Activated naive CD4-positive, alpha-beta T cell treated with anti-CD3 and anti-CD28 coated beads for 36 hours (primary cell): Measurements from ENCODE around the gene PIEZO2. TPM values are rescaled to one million over a fixed set of nuclear protein-coding genes. Genes with fewer than 3 reads are reported as not detected.
"Not testable (repeated sequence)": the region's sequence is repeated elsewhere in the genome, so short reads cannot be mapped to it uniquely, and the experiment has no call there.

Source experiments
- CTCF ChIA-PET: fragments of 350-600 bp; sonication (Branson Sonifier 250); formaldehyde crosslinking; loops from one replicate; lab custom pipeline; 2021; ENCODE audit warnings: antibody characterized with exemption; lab: Charles Lee
- DNase-seq: peaks from one replicate; pipeline ENCODE4 v3.0.0-alpha.2; 2020
- H3K27ac Mint-ChIP-seq: one replicate; pipeline ENCODE4 v1.8.0; 2021; ENCODE audit warnings: mild to moderate bottlenecking, mixed read lengths
- H3K27me3 Mint-ChIP-seq: one replicate; pipeline ENCODE4 v1.8.0; 2021; ENCODE audit warnings: low read depth, mixed read lengths
- H3K36me3 Mint-ChIP-seq: one replicate; pipeline ENCODE4 v1.8.0; 2021; ENCODE audit warnings: low read depth, mixed read lengths
- H3K4me1 Mint-ChIP-seq: one replicate; pipeline ENCODE4 v1.8.0; 2021; ENCODE audit warnings: low read depth, mixed read lengths
- H3K4me3 Mint-ChIP-seq: one replicate; pipeline ENCODE4 v1.8.0; 2021; ENCODE audit warnings: mild to moderate bottlenecking, moderate library complexity, mixed read lengths
- H3K9me3 Mint-ChIP-seq: one replicate; pipeline ENCODE4 v1.8.0; 2021; ENCODE audit warnings: mixed read lengths
- intact Hi-C: fragments of 100-400 bp; cut with micrococcal nuclease; formaldehyde crosslinking; loops from one replicate; pipeline ENCODE4 v1.15.1; 2023
- total RNA-seq, 2 experiments: library from RNA; stranded (reverse); gene quantifications; one replicate each; pipeline ENCODE4 v1.2.3, GENCODE V29; 2021

The PIEZO2 gene
- total RNA-seq, 2 experiments from 2014 or later, result not detected

GRCh38 chr18:10846657-10847407, 302.5 kb downstream of the PIEZO2 start:
- intact Hi-C loops, result no loop called here
- Mint-ChIP-seq H3K4me1 (no peaks in the 10 kb centered on the region), H3K36me3 (no peaks in the 10 kb centered on the region), H3K9me3 (no peaks in the 10 kb centered on the region), H3K27me3 (peaks cover 3% of the 10 kb centered on the region), H3K27ac (no peak overlapping the region), H3K4me3 (no peak overlapping the region)
- CTCF ChIA-PET, result interaction anchor here (0.7 kb wide), 1 partner anchor 194 kb away, joined by 3 read pairs; no protein-coding TSS in a partner anchor
- no peak for DNase-seq

GRCh38 chr18:10846035-10846434, 303.3 kb downstream of the PIEZO2 start:
- intact Hi-C loops, H3K4me1 Mint-ChIP-seq, DNase-seq, H3K4me3 Mint-ChIP-seq, H3K27ac Mint-ChIP-seq, H3K9me3 Mint-ChIP-seq, H3K27me3 Mint-ChIP-seq, H3K36me3 Mint-ChIP-seq: not testable (repeated sequence)
- CTCF ChIA-PET, result interaction anchor here (0.7 kb wide), 1 partner anchor 195 kb away, joined by 3 read pairs; no protein-coding TSS in a partner anchor

- CTCF ChIA-PET, result no interaction called here
- no peaks in the 10 kb centered on the region for H3K36me3 Mint-ChIP-seq
- intact Hi-C loops, result no loop called here
- no peak overlapping the region for H3K27ac Mint-ChIP-seq
- H3K4me1 Mint-ChIP-seq, result no peaks in the 10 kb centered on the region
- peaks cover 3% of the 10 kb centered on the region for H3K27me3 Mint-ChIP-seq
- DNase-seq, result no peak
- no peaks in the 10 kb centered on the region for H3K9me3 Mint-ChIP-seq
- H3K4me3 Mint-ChIP-seq, result no peak overlapping the region
Measured at GRCh38 chr18:10843565-10843964, 305.8 kb downstream of the PIEZO2 start.

- H3K27ac Mint-ChIP-seq, result no peak overlapping the region
- CTCF ChIA-PET, result no interaction called here
- intact Hi-C loops, result no loop called here
- no peaks in the 10 kb centered on the region for H3K36me3 Mint-ChIP-seq
- DNase-seq, result no peak
- H3K27me3 Mint-ChIP-seq, result peaks cover 3% of the 10 kb centered on the region
- H3K9me3 Mint-ChIP-seq, result no peaks in the 10 kb centered on the region
- H3K4me1 Mint-ChIP-seq, result no peaks in the 10 kb centered on the region
- H3K4me3 Mint-ChIP-seq, result no peak overlapping the region
Measured at GRCh38 chr18:10842861-10843260, 306.5 kb downstream of the PIEZO2 start.

GRCh38 chr18:10842371-10842770, 307.0 kb downstream of the PIEZO2 start:
- Mint-ChIP-seq H3K4me1 (no peaks in the 10 kb centered on the region), H3K27ac (no peak overlapping the region), H3K36me3 (no peaks in the 10 kb centered on the region), H3K27me3 (peaks cover 3% of the 10 kb centered on the region), H3K4me3 (no peak overlapping the region), H3K9me3 (no peaks in the 10 kb centered on the region)
- DNase-seq, result no peak
- intact Hi-C loops, result no loop called here
- CTCF ChIA-PET, result no interaction called here

- intact Hi-C loops, result no loop called here
- no peak for DNase-seq
- H3K36me3 Mint-ChIP-seq, result no peaks in the 10 kb centered on the region
- H3K4me3 Mint-ChIP-seq, result no peak overlapping the region
- H3K27me3 Mint-ChIP-seq, result peaks cover 6% of the 10 kb centered on the region
- no peak overlapping the region for H3K27ac Mint-ChIP-seq
- CTCF ChIA-PET, result interaction anchor here (0.8 kb wide), 1 partner anchor 10 kb away, joined by 4 read pairs; no protein-coding TSS in a partner anchor
- no peaks in the 10 kb centered on the region for H3K9me3 Mint-ChIP-seq
- no peaks in the 10 kb centered on the region for H3K4me1 Mint-ChIP-seq
Measured at GRCh38 chr18:10841203-10841602, 308.2 kb downstream of the PIEZO2 start.

GRCh38 chr18:10840743-10841142, 308.6 kb downstream of the PIEZO2 start:
- intact Hi-C loops, result no loop called here
- CTCF ChIA-PET, result interaction anchor here (0.7 to 0.8 kb wide), 2 partner anchors 11 to 711 kb away, joined by 3 to 4 read pairs; no protein-coding TSS in a partner anchor
- Mint-ChIP-seq H3K27ac (no peak overlapping the region), H3K4me3 (no peak overlapping the region), H3K9me3 (no peaks in the 10 kb centered on the region), H3K4me1 (no peaks in the 10 kb centered on the region), H3K27me3 (peaks cover 3% of the 10 kb centered on the region), H3K36me3 (no peaks in the 10 kb centered on the region)
- DNase-seq, result no peak

GRCh38 chr18:10839421-10839820, 309.9 kb downstream of the PIEZO2 start:
- no peak for DNase-seq
- H3K4me1 Mint-ChIP-seq, result no peaks in the 10 kb centered on the region
- intact Hi-C loops, result no loop called here

GRCh38 chr18:10838553-10838952, 310.8 kb downstream of the PIEZO2 start:
- no peak overlapping the region for H3K27ac Mint-ChIP-seq
- no peaks in the 10 kb centered on the region for H3K4me1 Mint-ChIP-seq
- H3K36me3 Mint-ChIP-seq, result no peaks in the 10 kb centered on the region
- CTCF ChIA-PET, result no interaction called here
- DNase-seq, result no peak
- H3K9me3 Mint-ChIP-seq, result no peaks in the 10 kb centered on the region
- intact Hi-C loops, result no loop called here
- no peak overlapping the region for H3K4me3 Mint-ChIP-seq
- peaks cover 3% of the 10 kb centered on the region for H3K27me3 Mint-ChIP-seq

More at GRCh38 chr18:10839421-10839820, 309.9 kb downstream of the PIEZO2 start:
- Mint-ChIP-seq H3K27me3 (peaks cover 3% of the 10 kb centered on the region), H3K27ac (no peak overlapping the region), H3K9me3 (no peaks in the 10 kb centered on the region), H3K4me3 (no peak overlapping the region), H3K36me3 (no peaks in the 10 kb centered on the region)
- CTCF ChIA-PET, result no interaction called here

- Mint-ChIP-seq H3K27me3 (peaks cover 6% of the 10 kb centered on the region), H3K36me3 (no peaks in the 10 kb centered on the region), H3K4me3 (no peak overlapping the region), H3K4me1 (no peaks in the 10 kb centered on the region), H3K9me3 (no peaks in the 10 kb centered on the region), H3K27ac (no peak overlapping the region)
- intact Hi-C loops, result no loop called here
- DNase-seq, result no peak
- CTCF ChIA-PET, result no interaction called here
Measured at GRCh38 chr18:10834128-10834815, 315.1 kb downstream of the PIEZO2 start.

GRCh38 chr18:10833656-10834055, 315.7 kb downstream of the PIEZO2 start:
- H3K9me3 Mint-ChIP-seq, result no peaks in the 10 kb centered on the region
- no peaks in the 10 kb centered on the region for H3K4me1 Mint-ChIP-seq
- no peak overlapping the region for H3K27ac Mint-ChIP-seq
- CTCF ChIA-PET, result no interaction called here
- intact Hi-C loops, result no loop called here
- H3K36me3 Mint-ChIP-seq, result no peaks in the 10 kb centered on the region
- no peak for DNase-seq
- no peak overlapping the region for H3K4me3 Mint-ChIP-seq
- peaks cover 6% of the 10 kb centered on the region for H3K27me3 Mint-ChIP-seq

GRCh38 chr18:10826400-10826799, 323.0 kb downstream of the PIEZO2 start:
- CTCF ChIA-PET, result no interaction called here
- H3K27ac Mint-ChIP-seq, result no peak overlapping the region
- intact Hi-C loops, result no loop called here
- H3K27me3 Mint-ChIP-seq, result peaks cover 35% of the 10 kb centered on the region
- H3K4me1 Mint-ChIP-seq, result peaks cover 4% of the 10 kb centered on the region
- no peaks in the 10 kb centered on the region for H3K36me3 Mint-ChIP-seq
- no peaks in the 10 kb centered on the region for H3K9me3 Mint-ChIP-seq
- no peak overlapping the region for H3K4me3 Mint-ChIP-seq
- no peak for DNase-seq

GRCh38 chr18:10822456-10822855, 326.9 kb downstream of the PIEZO2 start:
- Mint-ChIP-seq H3K4me3 (no peak overlapping the region), H3K4me1 (peaks cover 4% of the 10 kb centered on the region), H3K36me3 (no peaks in the 10 kb centered on the region), H3K27me3 (peaks cover 31% of the 10 kb centered on the region), H3K27ac (no peak overlapping the region), H3K9me3 (peaks cover 13% of the 10 kb centered on the region)
- intact Hi-C loops, result no loop called here
- DNase-seq, result no peak
- CTCF ChIA-PET, result no interaction called here
